ENCODE data around the gene COL11A1.

Gene COL11A1

GRCh38 chr1:102970496-102971078, 137.7 kb downstream of the COL11A1 start:
- DNase-seq (ENCODE audit: low read depth) = peak; percentile 78
- peak; percentile 69 for TF ChIP-seq CTCF (conservative IDR thresholded peaks at IDR 0.05; ENCODE audit: low read depth, low read length)
- no peak overlapping the region for H3K4me3 ChIP-seq (ENCODE audit: low read depth, low read length)

- H3K4me3 ChIP-seq (ENCODE audit: low read depth, low read length) = no peak overlapping the region
- no peak for TF ChIP-seq CTCF (conservative IDR thresholded peaks at IDR 0.05; ENCODE audit: low read depth, low read length)
- DNase-seq (ENCODE audit: low read depth) = no peak
Observed at GRCh38 chr1:102967786-102968185, 140.5 kb downstream of the COL11A1 start.

- no peak for TF ChIP-seq CTCF (conservative IDR thresholded peaks at IDR 0.05; ENCODE audit: low read depth, low read length)
- DNase-seq (ENCODE audit: low read depth) = no peak
- no peak overlapping the region for H3K4me3 ChIP-seq (ENCODE audit: low read depth, low read length)
Observed at GRCh38 chr1:102961549-102961948, 146.8 kb downstream of the COL11A1 start.

GRCh38 chr1:102954576-102954975, 153.7 kb downstream of the COL11A1 start:
- no peak for TF ChIP-seq CTCF (conservative IDR thresholded peaks at IDR 0.05; ENCODE audit: low read depth, low read length)
- no peak for DNase-seq (ENCODE audit: low read depth)
- no peak overlapping the region for H3K4me3 ChIP-seq (ENCODE audit: low read depth, low read length)

GRCh38 chr1:102952400-102952799, 155.9 kb downstream of the COL11A1 start:
- DNase-seq (ENCODE audit: low read depth) = no peak
- TF ChIP-seq CTCF (conservative IDR thresholded peaks at IDR 0.05; ENCODE audit: low read depth, low read length) = no peak
- no peak overlapping the region for H3K4me3 ChIP-seq (ENCODE audit: low read depth, low read length)

GRCh38 chr1:102942324-102942723, 166.0 kb downstream of the COL11A1 start:
- no peak for TF ChIP-seq CTCF (conservative IDR thresholded peaks at IDR 0.05; ENCODE audit: low read depth, low read length)
- DNase-seq (ENCODE audit: low read depth) = no peak
- H3K4me3 ChIP-seq (ENCODE audit: low read depth, low read length) = no peak overlapping the region

GRCh38 chr1:102941366-102941947, 166.9 kb downstream of the COL11A1 start:
- TF ChIP-seq CTCF (conservative IDR thresholded peaks at IDR 0.05; ENCODE audit: low read depth, low read length) = no peak
- peak; percentile 29 for DNase-seq (ENCODE audit: low read depth)
- H3K4me3 ChIP-seq (ENCODE audit: low read depth, low read length) = no peak overlapping the region

All from choroid plexus epithelial cell (primary cell).